Measurements from ENCODE around the gene AGRN. TPM values are rescaled to one million over a fixed set of nuclear protein-coding genes. Genes with fewer than 3 reads are reported as not detected.

AGRN gene
- total and polyA plus RNA-seq, 2 of the 4 experiments (the other 2 are of a cell fraction), result 8.1 to 115 TPM

GRCh38 chr1:1031659-1032235, 11.8 kb downstream of the AGRN start:
- H2BK15ac ChIP-seq (ENCODE audit: low read depth, low read length), result no peak overlapping the region
- DNase-seq (no peak), ATAC-seq (ENCODE audit: low read depth) (no peak)
- no peaks in the 10 kb centered on the region for H3K27me3 ChIP-seq (ENCODE audit: control insufficient read depth, insufficient read depth, low read length)
- H3K79me1 ChIP-seq (ENCODE audit: low read depth in 1 of 2, low read length in 2 of 2), result peaks cover 15 to 48% of the 10 kb centered on the region in 2 experiments
- H4K20me1 ChIP-seq (ENCODE audit: insufficient read depth, low read length), result peaks cover 66% of the 10 kb centered on the region
- H3K4me1 ChIP-seq (ENCODE audit: control insufficient read depth, insufficient read depth, low read length), result peaks cover 5% of the 10 kb centered on the region; the same call in 1 of the 2 replicates
- H3K4ac ChIP-seq (ENCODE audit: low read depth, low read length), result no peak overlapping the region
- no peak overlapping the region for H2BK120ac ChIP-seq (ENCODE audit: low read depth, low read length)
- dilution Hi-C loops (cut with HindIII; ENCODE audit: low sequenced_read_pairs, unreplicated experiment) (no loop called here), in situ Hi-C loops (cut with MboI; ENCODE audit: low sequenced_read_pairs) (no loop called here), intact Hi-C loops (cut with micrococcal nuclease) (loop anchor here (5.0 kb wide), 1 partner anchor 86 kb away; the partner anchor contains the start of gene C1orf159)
- no peak overlapping the region for H3K4me2 ChIP-seq (ENCODE audit: low read depth, low read length)
- POLR2A ChIA-PET (ENCODE audit: unreplicated experiment), result interaction anchor here (0.6 kb wide), 1 partner anchor 32 kb away, joined by 3 read pairs; the partner anchor contains the start of gene HES4
- no peak overlapping the region for H4K8ac ChIP-seq (ENCODE audit: low read depth in 2 of 2, low read length in 2 of 2)
- no peak overlapping the region for H2AFZ ChIP-seq (replicated peaks; ENCODE audit: low read length, poor library complexity)
- no peak overlapping the region for H2BK20ac ChIP-seq (ENCODE audit: low read depth, low read length)
- no peak overlapping the region for H3K18ac ChIP-seq (ENCODE audit: low read depth, low read length)
- H2AK5ac ChIP-seq (ENCODE audit: low read depth, low read length), result no peak overlapping the region
- CTCF ChIA-PET, result no interaction called here
- WGBS, 2 experiments (ENCODE audit: extremely low coverage in 2 of 2, insufficient read length in 1 of 2), result 81% methylated on average over 5 of the region's 11 CpGs; no CpG with 5 or more reads in 1 of the 2 experiments
- no peaks in the 10 kb centered on the region for H3K9me1 ChIP-seq (ENCODE audit: insufficient read depth, low read length)
- no peak overlapping the region for H4K5ac ChIP-seq (ENCODE audit: low read depth, low read length)
- no peak overlapping the region for H3K9ac ChIP-seq (ENCODE audit: low read depth, low read length)
- no peak overlapping the region for H2AK9ac ChIP-seq (replicated peaks; ENCODE audit: low read depth, low read length, poor library complexity)
- H4K91ac ChIP-seq (ENCODE audit: insufficient read depth, low read depth, low read length), result no peak overlapping the region
- no TSS peak for BruUV-seq (replicated peaks)
- H3K4me3 ChIP-seq (ENCODE audit: insufficient read depth, low read depth, low read length), result no peak overlapping the region
- no peak overlapping the region for H3K14ac ChIP-seq (replicated peaks; ENCODE audit: low read depth, low read length)
- H3K56ac ChIP-seq (ENCODE audit: extremely low read depth, insufficient read depth, low read length), result no peak overlapping the region
- H3K23ac ChIP-seq (ENCODE audit: low read depth, low read length), result no peak overlapping the region
- H3K36me3 ChIP-seq (ENCODE audit: control insufficient read depth, insufficient read depth, low read length), result peaks cover 16% of the 10 kb centered on the region
- no peak overlapping the region for H3K27ac ChIP-seq (ENCODE audit: insufficient read depth, low read length)
- no peaks in the 10 kb centered on the region for H3K9me3 ChIP-seq (ENCODE audit: control insufficient read depth, insufficient read depth, low read length)
- TF ChIP-seq NFE2L2 (IDR thresholded peaks at IDR 0.05; ENCODE audit: low read depth, low read length) (no peak), RAD21 (IDR thresholded peaks at IDR 0.05; ENCODE audit: low read length) (no peak), MAFK (IDR thresholded peaks at IDR 0.05; ENCODE audit: low read depth, low read length) (no peak), SMC3 (IDR thresholded peaks at IDR 0.05; ENCODE audit: low read depth, low read length) (no peak), CTCF (conservative IDR thresholded peaks at IDR 0.05; ENCODE audit: low read depth, low read length) (no peak), FOS (IDR thresholded peaks at IDR 0.05; ENCODE audit: low read depth, low read length) (no peak), CEBPB (IDR thresholded peaks at IDR 0.05; ENCODE audit: low read depth, low read length) (no peak), RFX5 (IDR thresholded peaks at IDR 0.05; ENCODE audit: low read depth, low read length) (no peak), USF2 (IDR thresholded peaks at IDR 0.05; ENCODE audit: low read depth, low read length) (no peak), BHLHE40 (IDR thresholded peaks at IDR 0.05; ENCODE audit: low read depth, low read length) (no peak), RCOR1 (IDR thresholded peaks at IDR 0.05; ENCODE audit: insufficient replicate concordance, low read length) (no peak), ELK1 (IDR thresholded peaks at IDR 0.05; ENCODE audit: borderline replicate concordance, low read depth, low read length) (no peak), MXI1 (IDR thresholded peaks at IDR 0.05; ENCODE audit: borderline replicate concordance, low read depth, low read length) (no peak), CHD1 (IDR thresholded peaks at IDR 0.05; ENCODE audit: low read depth, low read length) (no peak), POLR2A (IDR thresholded peaks at IDR 0.05; ENCODE audit: low read depth, low read length) (no peak), MAZ (IDR thresholded peaks at IDR 0.05; ENCODE audit: borderline replicate concordance, low read depth, low read length) (no peak)
- H2BK5ac ChIP-seq (ENCODE audit: low read depth, low read length, poor library complexity, severe bottlenecking), result no peak overlapping the region

All from IMR-90 (cell line).